Measurements from ENCODE around the gene SPACA6. TPM values are rescaled to one million over a fixed set of nuclear protein-coding genes. Genes with fewer than 3 reads are reported as not detected.

The SPACA6 gene
- total RNA-seq, 1 experiment from 2014 or later = 13.3 TPM

DNA sequence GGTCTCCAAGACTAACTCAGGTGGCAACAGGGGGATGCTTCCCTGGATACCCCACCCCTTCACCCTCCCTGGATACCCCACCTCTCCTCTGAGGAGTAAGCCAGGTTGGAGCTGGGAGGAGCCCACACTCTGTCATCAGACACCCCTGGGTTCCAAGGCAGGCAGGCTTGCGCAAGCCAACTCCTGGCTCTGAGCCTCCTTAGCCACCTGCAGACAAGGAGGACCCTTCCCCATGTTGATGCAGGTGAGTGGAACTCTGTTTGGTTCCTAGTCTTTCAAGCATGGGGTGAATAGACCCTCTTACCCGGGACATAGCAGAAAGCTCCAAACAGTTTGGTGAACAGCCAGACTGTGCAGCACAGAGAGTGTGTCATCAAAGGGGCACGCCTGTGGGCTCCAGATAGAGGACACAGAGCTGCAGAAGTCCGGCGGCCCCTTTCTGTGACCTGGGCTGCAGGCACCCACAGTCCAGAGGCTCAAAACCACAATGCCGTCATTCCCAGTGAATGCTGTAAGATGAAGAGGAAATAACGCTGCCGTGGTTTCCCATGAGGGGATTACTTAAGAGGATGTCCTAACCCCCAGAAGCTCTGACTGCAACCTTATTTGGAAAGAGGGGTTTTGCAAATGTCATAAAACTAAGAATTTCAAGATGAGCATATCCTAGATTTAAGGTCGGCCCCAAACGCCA is 42.8 kb downstream of the SPACA6 start (continued):
- TF ChIP-seq ARID4B (CRISPR knock-in tag; IDR thresholded peaks at IDR 0.05; ENCODE audit: borderline replicate concordance) (no peak), ZNF532 (CRISPR knock-in tag; IDR thresholded peaks at IDR 0.05; ENCODE audit: borderline replicate concordance) (no peak), JUN (CRISPR knock-in tag; IDR thresholded peaks at IDR 0.05) (no peak), ATF1 (CRISPR knock-in tag; IDR thresholded peaks at IDR 0.05) (no peak), SMAD3 (CRISPR knock-in tag; IDR thresholded peaks at IDR 0.05; ENCODE audit: borderline replicate concordance) (no peak), MYBL2 (CRISPR knock-in tag; IDR thresholded peaks at IDR 0.05) (no peak), NFE2L1 (CRISPR knock-in tag; IDR thresholded peaks at IDR 0.05) (no peak), HMGA2 (CRISPR knock-in tag; IDR thresholded peaks at IDR 0.05) (no peak), FOXJ3 (CRISPR knock-in tag; IDR thresholded peaks at IDR 0.05; ENCODE audit: borderline replicate concordance) (no peak), IRF1 (CRISPR knock-in tag; IDR thresholded peaks at IDR 0.05) (no peak)
- TF ChIP-seq, protein P1, sequence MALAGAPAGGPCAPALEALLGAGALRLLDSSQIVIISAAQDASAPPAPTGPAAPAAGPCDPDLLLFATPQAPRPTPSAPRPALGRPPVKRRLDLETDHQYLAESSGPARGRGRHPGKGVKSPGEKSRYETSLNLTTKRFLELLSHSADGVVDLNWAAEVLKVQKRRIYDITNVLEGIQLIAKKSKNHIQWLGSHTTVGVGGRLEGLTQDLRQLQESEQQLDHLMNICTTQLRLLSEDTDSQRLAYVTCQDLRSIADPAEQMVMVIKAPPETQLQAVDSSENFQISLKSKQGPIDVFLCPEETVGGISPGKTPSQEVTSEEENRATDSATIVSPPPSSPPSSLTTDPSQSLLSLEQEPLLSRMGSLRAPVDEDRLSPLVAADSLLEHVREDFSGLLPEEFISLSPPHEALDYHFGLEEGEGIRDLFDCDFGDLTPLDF (CRISPR knock-in tag; IDR thresholded peaks at IDR 0.05) = no peak

DNA sequence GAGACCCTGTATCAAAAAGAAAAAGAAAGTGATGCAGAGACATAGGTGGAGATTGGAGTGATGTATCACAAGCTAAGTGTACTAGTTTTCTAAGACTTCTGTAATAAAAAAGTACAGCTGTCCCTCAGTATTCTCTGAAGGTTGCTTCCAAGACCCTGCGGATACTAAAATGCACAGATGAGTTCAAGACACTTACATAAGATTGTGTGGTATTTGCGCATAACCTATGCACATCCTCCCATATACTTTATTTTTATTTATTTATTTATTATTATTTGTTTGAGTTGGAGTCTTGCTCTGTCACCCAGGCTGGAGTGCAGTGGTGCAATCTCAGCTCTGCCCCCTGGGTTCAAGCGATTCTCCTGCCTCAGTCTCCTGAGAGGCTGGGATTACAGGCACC is 44.3 kb downstream of the SPACA6 start:
- POLR2A ChIA-PET = no interaction called here
- no peak overlapping the region for H3K4me3 Mint-ChIP-seq
- TF ChIP-seq TCF7 (CRISPR knock-in tag; IDR thresholded peaks at IDR 0.05; ENCODE audit: low read depth) = no peak
- no peak for TF ChIP-seq NR3C1 (CRISPR knock-in tag; conservative IDR thresholded peaks at IDR 0.05; ENCODE audit: low read depth)
- no peak for TF ChIP-seq SP1 (CRISPR knock-in tag; conservative IDR thresholded peaks at IDR 0.05)
- TF ChIP-seq ZNF219 (CRISPR knock-in tag; IDR thresholded peaks at IDR 0.05; ENCODE audit: borderline replicate concordance) = no peak
- TF ChIP-seq, protein P2, sequence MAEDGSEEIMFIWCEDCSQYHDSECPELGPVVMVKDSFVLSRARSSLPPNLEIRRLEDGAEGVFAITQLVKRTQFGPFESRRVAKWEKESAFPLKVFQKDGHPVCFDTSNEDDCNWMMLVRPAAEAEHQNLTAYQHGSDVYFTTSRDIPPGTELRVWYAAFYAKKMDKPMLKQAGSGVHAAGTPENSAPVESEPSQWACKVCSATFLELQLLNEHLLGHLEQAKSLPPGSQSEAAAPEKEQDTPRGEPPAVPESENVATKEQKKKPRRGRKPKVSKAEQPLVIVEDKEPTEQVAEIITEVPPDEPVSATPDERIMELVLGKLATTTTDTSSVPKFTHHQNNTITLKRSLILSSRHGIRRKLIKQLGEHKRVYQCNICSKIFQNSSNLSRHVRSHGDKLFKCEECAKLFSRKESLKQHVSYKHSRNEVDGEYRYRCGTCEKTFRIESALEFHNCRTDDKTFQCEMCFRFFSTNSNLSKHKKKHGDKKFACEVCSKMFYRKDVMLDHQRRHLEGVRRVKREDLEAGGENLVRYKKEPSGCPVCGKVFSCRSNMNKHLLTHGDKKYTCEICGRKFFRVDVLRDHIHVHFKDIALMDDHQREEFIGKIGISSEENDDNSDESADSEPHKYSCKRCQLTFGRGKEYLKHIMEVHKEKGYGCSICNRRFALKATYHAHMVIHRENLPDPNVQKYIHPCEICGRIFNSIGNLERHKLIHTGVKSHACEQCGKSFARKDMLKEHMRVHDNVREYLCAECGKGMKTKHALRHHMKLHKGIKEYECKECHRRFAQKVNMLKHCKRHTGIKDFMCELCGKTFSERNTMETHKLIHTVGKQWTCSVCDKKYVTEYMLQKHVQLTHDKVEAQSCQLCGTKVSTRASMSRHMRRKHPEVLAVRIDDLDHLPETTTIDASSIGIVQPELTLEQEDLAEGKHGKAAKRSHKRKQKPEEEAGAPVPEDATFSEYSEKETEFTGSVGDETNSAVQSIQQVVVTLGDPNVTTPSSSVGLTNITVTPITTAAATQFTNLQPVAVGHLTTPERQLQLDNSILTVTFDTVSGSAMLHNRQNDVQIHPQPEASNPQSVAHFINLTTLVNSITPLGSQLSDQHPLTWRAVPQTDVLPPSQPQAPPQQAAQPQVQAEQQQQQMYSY (CRISPR knock-in tag; IDR thresholded peaks at IDR 0.05) = no peak
- TF ChIP-seq NFYB (CRISPR knock-in tag; conservative IDR thresholded peaks at IDR 0.05; ENCODE audit: low read depth) = no peak
- no peak for TF ChIP-seq TEAD1 (CRISPR knock-in tag; IDR thresholded peaks at IDR 0.05)
- no peak for TF ChIP-seq SMAD3 (CRISPR knock-in tag; IDR thresholded peaks at IDR 0.05; ENCODE audit: borderline replicate concordance)
- TF ChIP-seq ZBTB21 (CRISPR knock-in tag; IDR thresholded peaks at IDR 0.05; ENCODE audit: borderline replicate concordance) = no peak
- TF ChIP-seq, protein P3, sequence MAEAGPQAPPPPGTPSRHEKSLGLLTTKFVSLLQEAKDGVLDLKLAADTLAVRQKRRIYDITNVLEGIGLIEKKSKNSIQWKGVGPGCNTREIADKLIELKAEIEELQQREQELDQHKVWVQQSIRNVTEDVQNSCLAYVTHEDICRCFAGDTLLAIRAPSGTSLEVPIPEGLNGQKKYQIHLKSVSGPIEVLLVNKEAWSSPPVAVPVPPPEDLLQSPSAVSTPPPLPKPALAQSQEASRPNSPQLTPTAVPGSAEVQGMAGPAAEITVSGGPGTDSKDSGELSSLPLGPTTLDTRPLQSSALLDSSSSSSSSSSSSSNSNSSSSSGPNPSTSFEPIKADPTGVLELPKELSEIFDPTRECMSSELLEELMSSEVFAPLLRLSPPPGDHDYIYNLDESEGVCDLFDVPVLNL (CRISPR knock-in tag; IDR thresholded peaks at IDR 0.05; ENCODE audit: borderline replicate concordance, low read depth) = no peak
- no peak for TF ChIP-seq TP53 (CRISPR knock-in tag; IDR thresholded peaks at IDR 0.05)

More for the DNA sequence above, 44.3 kb downstream of the SPACA6 start:
- ATAC-seq (no peak), DNase-seq (ENCODE audit: low spot score) (no peak)
- Mint-ChIP-seq H3K4me1 (peaks cover 12% of the 10 kb centered on the region), H3K36me3 (0 out of 2 replicates have a peak, but pooled peaks cover under 1% of the 10 kb centered on the region), H3K27ac (no peak overlapping the region), H3K9me3 (peaks cover 1% of the 10 kb centered on the region; the same call in 1 of the 2 replicates), H3K27me3 (ENCODE audit: low read depth) (no peaks in the 10 kb centered on the region)
- CTCF ChIA-PET = interaction anchor here (0.6 to 1.2 kb wide), 2 partner anchors 10 to 33 kb away, joined by 3 to 6 read pairs; no protein-coding TSS in a partner anchor

All from WTC11 (cell line).